Measurements from ENCODE around the gene CYRIA. TPM values are rescaled to one million over a fixed set of nuclear protein-coding genes. Genes with fewer than 3 reads are reported as not detected.

Gene CYRIA
- total RNA-seq, 4 donors from 2014 or later = 0.53 to 11.6 (median 4.6) TPM

GRCh38 chr2:16643099-16643498, 22.5 kb downstream of the CYRIA start:
- H3K36me3 ChIP-seq = no peaks in the 10 kb centered on the region
- no peak overlapping the region for H3K27ac ChIP-seq
- no peak overlapping the region for H3K4me3 ChIP-seq
- no peak for DNase-seq
- TF ChIP-seq POLR2A (IDR thresholded peaks at IDR 0.05) (no peak), CTCF (IDR thresholded peaks at IDR 0.05) (no peak)
- H3K27me3 ChIP-seq = no peaks in the 10 kb centered on the region
- H3K4me1 ChIP-seq = peaks cover 0 to 8% (median 0%) of the 10 kb centered on the region in 4 donors
- H3K9me3 ChIP-seq = no peaks in the 10 kb centered on the region

GRCh38 chr2:16642088-16642487, 23.5 kb downstream of the CYRIA start:
- no peak for DNase-seq
- TF ChIP-seq CTCF (IDR thresholded peaks at IDR 0.05) (no peak), POLR2A (IDR thresholded peaks at IDR 0.05) (no peak)

GRCh38 chr2:16641509-16641908, 24.1 kb downstream of the CYRIA start:
- no peak overlapping the region for H3K4me3 ChIP-seq
- no peak overlapping the region for H3K27ac ChIP-seq
- peaks cover 0 to 8% (median 0%) of the 10 kb centered on the region in 4 donors for H3K4me1 ChIP-seq
- no peak for TF ChIP-seq CTCF (IDR thresholded peaks at IDR 0.05)
- TF ChIP-seq POLR2A (IDR thresholded peaks at IDR 0.05) = no peak
- H3K9me3 ChIP-seq = no peaks in the 10 kb centered on the region
- no peak for DNase-seq
- no peaks in the 10 kb centered on the region for H3K36me3 ChIP-seq
- no peaks in the 10 kb centered on the region for H3K27me3 ChIP-seq

More at GRCh38 chr2:16642088-16642487, 23.5 kb downstream of the CYRIA start:
- Histone ChIP-seq H3K27ac (no peak overlapping the region), H3K4me1 (peaks cover 0 to 8% (median 0%) of the 10 kb centered on the region in 4 donors), H3K36me3 (no peaks in the 10 kb centered on the region), H3K4me3 (no peak overlapping the region), H3K9me3 (no peaks in the 10 kb centered on the region), H3K27me3 (no peaks in the 10 kb centered on the region)

- Histone ChIP-seq H3K4me1 (peaks cover 0 to 8% (median 0%) of the 10 kb centered on the region in 4 donors), H3K27me3 (no peaks in the 10 kb centered on the region), H3K9me3 (no peaks in the 10 kb centered on the region), H3K4me3 (no peak overlapping the region), H3K27ac (no peak overlapping the region), H3K36me3 (no peaks in the 10 kb centered on the region)
- DNase-seq = no peak
- no peak for TF ChIP-seq POLR2A (IDR thresholded peaks at IDR 0.05)
- TF ChIP-seq CTCF (IDR thresholded peaks at IDR 0.05) = no peak
These were observed 24.8 kb downstream of the CYRIA start for GRCh38 chr2:16640867-16641266.

- Histone ChIP-seq H3K36me3 (no peaks in the 10 kb centered on the region), H3K27ac (no peak overlapping the region), H3K9me3 (no peaks in the 10 kb centered on the region), H3K4me3 (no peak overlapping the region), H3K4me1 (peaks cover 0 to 8% (median 0%) of the 10 kb centered on the region in 4 donors), H3K27me3 (no peaks in the 10 kb centered on the region)
- TF ChIP-seq CTCF (IDR thresholded peaks at IDR 0.05) (no peak), POLR2A (IDR thresholded peaks at IDR 0.05) (no peak)
- no peak for DNase-seq
These were observed 25.5 kb downstream of the CYRIA start for GRCh38 chr2:16640001-16640700.

Data from Peyer's patch (tissue), 4 donors.